HL-60 (cell line): ENCODE measurements around the gene CAMSAP1.

Experiments
- DNase-seq, 2 experiments: peaks; one replicate each; pipeline ENCODE4 v3.0.0-alpha.2; 2010 to 2020; ENCODE audit warnings: low read depth in 1 of 2, low spot score in 1 of 2
- H3K27ac ChIP-seq: fragments of 250-450 bp; sonication (Bioruptor Pico); replicated peaks from 2 replicates; pipeline ENCODE4 v1.5.1; 2020; ENCODE audit warnings: mild to moderate bottlenecking, moderate library complexity
- H3K27me3 ChIP-seq: fragments of 250-450 bp; sonication (Bioruptor Pico); 2 replicates; pipeline ENCODE4 v1.5.1; 2021; ENCODE audit warnings: mild to moderate bottlenecking, moderate library complexity; ENCODE audit not compliant: insufficient read depth, poor library complexity, severe bottlenecking
- H3K4me3 ChIP-seq: replicated peaks from 2 replicates; pipeline ENCODE4 v1.5.1; 2011; ENCODE audit warnings: mild to moderate bottlenecking, control low read depth, low read length; ENCODE audit not compliant: insufficient read depth
- GABPA ChIP-seq: IDR thresholded peaks from 2 replicates; pipeline ENCODE4 v1.6.1; 2012; ENCODE audit warnings: low read depth
- POLR2AphosphoS5 ChIP-seq: IDR thresholded peaks from 2 replicates; pipeline ENCODE4 v1.6.1; 2012; ENCODE audit warnings: low read depth
- SPI1 ChIP-seq: IDR thresholded peaks from 2 replicates; pipeline ENCODE4 v1.6.1; 2012; ENCODE audit warnings: low read depth, mild to moderate bottlenecking, borderline replicate concordance
- TF ChIP-seq, protein P1 (sequence below): IDR thresholded peaks from 2 replicates; pipeline ENCODE4 v1.6.1; 2012; ENCODE audit warnings: low read depth; ENCODE audit not compliant: insufficient replicate concordance
- TF ChIP-seq, protein P2 (sequence below): IDR thresholded peaks from one replicate; pipeline ENCODE4 v1.5.1; 2011; ENCODE audit warnings: low read length, control low read depth, inconsistent platforms; ENCODE audit not compliant: insufficient read depth

The CAMSAP1 gene

DNA sequence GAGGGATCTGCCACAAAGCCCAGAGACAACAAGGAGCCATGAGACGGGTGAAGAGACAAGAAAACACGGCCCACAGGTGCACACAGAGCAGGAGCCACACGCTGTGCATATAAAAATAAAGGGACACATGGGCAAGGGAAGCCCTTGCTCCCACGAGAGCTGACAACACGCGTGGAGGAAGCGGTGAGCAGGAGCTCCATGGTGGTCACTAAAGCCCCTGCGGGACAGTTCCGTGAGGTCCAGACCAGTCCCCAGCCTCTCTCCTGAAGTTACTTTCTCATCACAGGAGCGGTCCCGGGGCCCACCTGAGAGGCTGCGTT lies 90.7 kb downstream of the CAMSAP1 start:
- Histone ChIP-seq H3K4me3 (no peak overlapping the region), H3K27me3 (no peaks in the 10 kb centered on the region), H3K27ac (no peak overlapping the region)
- TF ChIP-seq SPI1 = no peak
- TF ChIP-seq, protein P1, sequence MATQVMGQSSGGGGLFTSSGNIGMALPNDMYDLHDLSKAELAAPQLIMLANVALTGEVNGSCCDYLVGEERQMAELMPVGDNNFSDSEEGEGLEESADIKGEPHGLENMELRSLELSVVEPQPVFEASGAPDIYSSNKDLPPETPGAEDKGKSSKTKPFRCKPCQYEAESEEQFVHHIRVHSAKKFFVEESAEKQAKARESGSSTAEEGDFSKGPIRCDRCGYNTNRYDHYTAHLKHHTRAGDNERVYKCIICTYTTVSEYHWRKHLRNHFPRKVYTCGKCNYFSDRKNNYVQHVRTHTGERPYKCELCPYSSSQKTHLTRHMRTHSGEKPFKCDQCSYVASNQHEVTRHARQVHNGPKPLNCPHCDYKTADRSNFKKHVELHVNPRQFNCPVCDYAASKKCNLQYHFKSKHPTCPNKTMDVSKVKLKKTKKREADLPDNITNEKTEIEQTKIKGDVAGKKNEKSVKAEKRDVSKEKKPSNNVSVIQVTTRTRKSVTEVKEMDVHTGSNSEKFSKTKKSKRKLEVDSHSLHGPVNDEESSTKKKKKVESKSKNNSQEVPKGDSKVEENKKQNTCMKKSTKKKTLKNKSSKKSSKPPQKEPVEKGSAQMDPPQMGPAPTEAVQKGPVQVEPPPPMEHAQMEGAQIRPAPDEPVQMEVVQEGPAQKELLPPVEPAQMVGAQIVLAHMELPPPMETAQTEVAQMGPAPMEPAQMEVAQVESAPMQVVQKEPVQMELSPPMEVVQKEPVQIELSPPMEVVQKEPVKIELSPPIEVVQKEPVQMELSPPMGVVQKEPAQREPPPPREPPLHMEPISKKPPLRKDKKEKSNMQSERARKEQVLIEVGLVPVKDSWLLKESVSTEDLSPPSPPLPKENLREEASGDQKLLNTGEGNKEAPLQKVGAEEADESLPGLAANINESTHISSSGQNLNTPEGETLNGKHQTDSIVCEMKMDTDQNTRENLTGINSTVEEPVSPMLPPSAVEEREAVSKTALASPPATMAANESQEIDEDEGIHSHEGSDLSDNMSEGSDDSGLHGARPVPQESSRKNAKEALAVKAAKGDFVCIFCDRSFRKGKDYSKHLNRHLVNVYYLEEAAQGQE = no peak
- no peak for TF ChIP-seq POLR2AphosphoS5
- no peak for TF ChIP-seq GABPA
- TF ChIP-seq, protein P2, sequence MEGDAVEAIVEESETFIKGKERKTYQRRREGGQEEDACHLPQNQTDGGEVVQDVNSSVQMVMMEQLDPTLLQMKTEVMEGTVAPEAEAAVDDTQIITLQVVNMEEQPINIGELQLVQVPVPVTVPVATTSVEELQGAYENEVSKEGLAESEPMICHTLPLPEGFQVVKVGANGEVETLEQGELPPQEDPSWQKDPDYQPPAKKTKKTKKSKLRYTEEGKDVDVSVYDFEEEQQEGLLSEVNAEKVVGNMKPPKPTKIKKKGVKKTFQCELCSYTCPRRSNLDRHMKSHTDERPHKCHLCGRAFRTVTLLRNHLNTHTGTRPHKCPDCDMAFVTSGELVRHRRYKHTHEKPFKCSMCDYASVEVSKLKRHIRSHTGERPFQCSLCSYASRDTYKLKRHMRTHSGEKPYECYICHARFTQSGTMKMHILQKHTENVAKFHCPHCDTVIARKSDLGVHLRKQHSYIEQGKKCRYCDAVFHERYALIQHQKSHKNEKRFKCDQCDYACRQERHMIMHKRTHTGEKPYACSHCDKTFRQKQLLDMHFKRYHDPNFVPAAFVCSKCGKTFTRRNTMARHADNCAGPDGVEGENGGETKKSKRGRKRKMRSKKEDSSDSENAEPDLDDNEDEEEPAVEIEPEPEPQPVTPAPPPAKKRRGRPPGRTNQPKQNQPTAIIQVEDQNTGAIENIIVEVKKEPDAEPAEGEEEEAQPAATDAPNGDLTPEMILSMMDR = no peak
- no peak for DNase-seq

DNA sequence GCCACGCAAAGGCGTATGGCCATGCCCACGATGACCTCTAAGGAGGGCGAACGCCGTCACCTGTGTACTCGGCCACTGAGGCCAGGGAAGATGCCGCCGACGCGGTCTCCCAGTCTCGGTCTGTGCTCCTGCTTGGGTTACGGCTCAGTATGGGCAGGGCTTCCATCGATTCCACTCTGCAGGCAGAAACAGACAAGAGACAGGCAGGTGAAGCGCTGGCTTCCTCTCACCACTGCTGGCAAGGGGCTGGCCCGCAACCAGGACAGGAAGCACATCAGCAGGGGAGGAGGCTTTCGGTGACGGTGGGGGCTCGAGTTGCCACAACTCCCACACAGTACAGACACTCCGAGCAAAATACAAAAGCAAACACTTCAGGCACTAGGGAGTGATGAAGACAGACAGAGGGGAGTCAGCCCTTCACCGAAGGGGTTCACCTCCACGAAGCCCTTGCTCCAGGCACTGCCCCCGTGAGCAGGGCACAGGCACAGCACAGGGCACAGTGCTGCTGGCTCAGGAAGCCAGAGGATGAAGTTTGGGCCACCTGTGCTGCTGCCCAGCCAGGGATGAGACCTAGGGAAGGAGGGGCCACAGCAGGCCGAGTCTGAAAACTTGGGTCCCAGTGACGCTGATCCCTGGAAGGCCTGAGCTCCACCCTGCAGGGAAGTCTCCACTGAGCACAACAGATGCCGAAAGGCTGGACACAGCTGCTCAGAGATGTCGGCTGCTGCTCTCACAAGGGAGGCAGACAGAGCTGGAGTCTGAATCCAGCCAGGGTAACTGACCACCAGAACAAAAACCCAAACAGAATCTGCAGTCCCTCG lies 91.3 kb downstream of the CAMSAP1 start:
- TF ChIP-seq GABPA = no peak
- TF ChIP-seq POLR2AphosphoS5 = no peak
- TF ChIP-seq, protein P1 = no peak
- no peak for TF ChIP-seq SPI1
- TF ChIP-seq, protein P2 = no peak
- no peak overlapping the region for H3K27ac ChIP-seq

DNA sequence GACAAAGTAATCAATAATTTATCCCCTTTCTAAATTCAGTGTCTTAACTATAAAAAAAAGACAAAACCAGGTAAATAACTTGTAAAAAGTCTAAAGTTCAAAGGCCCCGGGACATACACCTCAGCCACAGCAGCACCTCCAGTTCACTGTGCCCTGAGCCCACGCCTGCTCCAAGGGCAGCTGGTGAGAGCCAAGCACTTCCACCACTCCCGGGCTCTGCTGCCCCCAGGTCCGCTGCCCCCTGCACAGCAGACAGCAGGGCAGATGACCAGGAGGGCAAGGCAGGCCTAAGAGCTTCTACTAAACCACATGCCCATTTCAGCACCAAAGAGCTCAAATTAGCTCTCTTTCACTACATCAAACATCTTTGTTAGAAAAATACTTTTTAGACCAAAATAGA lies 91.9 kb downstream of the CAMSAP1 start:
- H3K4me3 ChIP-seq = no peak overlapping the region
- no peak for DNase-seq
- TF ChIP-seq SPI1 = no peak
- TF ChIP-seq POLR2AphosphoS5 = no peak

More for the DNA sequence above, 91.3 kb downstream of the CAMSAP1 start:
- no peak overlapping the region for H3K4me3 ChIP-seq
- no peaks in the 10 kb centered on the region for H3K27me3 ChIP-seq
- no peak for DNase-seq

DNA sequence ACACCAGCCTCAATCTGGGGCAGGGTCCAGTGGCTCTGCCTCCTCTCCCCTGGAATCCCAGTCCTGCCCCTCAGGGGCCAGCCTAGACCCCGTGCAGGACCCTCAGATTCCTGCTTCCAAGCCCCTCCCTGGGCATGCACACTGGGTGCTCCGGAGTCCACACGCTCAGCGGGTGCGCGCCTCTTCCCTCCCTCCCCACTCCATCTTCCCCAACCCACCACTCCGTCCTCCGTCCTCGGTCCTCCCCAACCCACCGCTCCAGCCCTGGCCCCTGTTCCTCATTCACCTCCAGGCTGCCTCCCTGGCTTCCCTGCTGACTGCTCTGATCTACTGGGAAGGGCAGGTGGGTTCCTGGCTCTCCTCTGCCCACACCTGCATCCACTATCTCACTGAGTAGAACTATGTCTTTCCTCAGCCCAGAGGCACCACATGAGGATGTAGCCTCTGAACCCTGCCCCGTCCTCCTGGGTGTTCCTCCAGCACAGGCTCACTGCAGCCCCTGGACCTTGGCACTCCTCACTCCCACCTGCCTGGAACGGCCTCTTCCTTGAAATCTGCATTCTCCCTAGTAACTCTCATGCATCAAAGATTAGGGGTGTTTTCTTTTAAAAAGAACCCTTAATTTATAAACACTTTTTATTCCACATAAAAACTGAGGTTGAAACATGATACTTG lies 92.8 kb downstream of the CAMSAP1 start:
- H3K27me3 ChIP-seq = no peaks in the 10 kb centered on the region
- no peak overlapping the region for H3K4me3 ChIP-seq
- TF ChIP-seq, protein P2 = no peak
- TF ChIP-seq POLR2AphosphoS5 (no peak), GABPA (no peak), SPI1 (no peak)
- TF ChIP-seq, protein P1 = no peak
- DNase-seq = no peak
- no peak overlapping the region for H3K27ac ChIP-seq

More for the DNA sequence above, 91.9 kb downstream of the CAMSAP1 start:
- H3K27ac ChIP-seq = no peak overlapping the region
- H3K27me3 ChIP-seq = no peaks in the 10 kb centered on the region
